Nephron progenitor cell (in vitro differentiated cells): ENCODE results near the gene RAB8A.

Experiments used
- DNase-seq: peaks from one replicate; pipeline ENCODE4 v3.0.0; 2021
- H3K27ac Mint-ChIP-seq: 2 replicates; pipeline ENCODE4 v1.8.0; 2021; ENCODE audit warnings: mild to moderate bottlenecking, moderate library complexity, mixed read lengths
- H3K27me3 Mint-ChIP-seq: 2 replicates; pipeline ENCODE4 v1.8.0; 2021; ENCODE audit warnings: mild to moderate bottlenecking, low read depth, mixed read lengths; ENCODE audit not compliant: poor library complexity
- H3K36me3 Mint-ChIP-seq: 2 replicates; pipeline ENCODE4 v1.8.0; 2021; ENCODE audit warnings: low read depth, mixed read lengths
- H3K4me1 Mint-ChIP-seq: 2 replicates; pipeline ENCODE4 v1.8.0; 2021; ENCODE audit warnings: mixed read lengths
- H3K4me3 Mint-ChIP-seq: 2 replicates; pipeline ENCODE4 v1.8.0; 2021; ENCODE audit warnings: mild to moderate bottlenecking, moderate library complexity, mixed read lengths
- H3K9me3 Mint-ChIP-seq: 2 replicates; pipeline ENCODE4 v1.8.0; 2021; ENCODE audit warnings: mild to moderate bottlenecking, moderate library complexity, mixed read lengths
- CTCF ChIP-seq: fragments of 200-600 bp; sonication (generic); IDR thresholded peaks from 2 replicates; pipeline ENCODE4 v1.5.0; 2021; ENCODE audit warnings: antibody characterized with exemption

Gene RAB8A

GRCh38 chr19:16067205-16067938 lies 44.3 kb upstream of the RAB8A start:
- peaks cover 6% of the 10 kb centered on the region for H3K9me3 Mint-ChIP-seq
- H3K27me3 Mint-ChIP-seq, result peaks cover 7% of the 10 kb centered on the region
- no peak for DNase-seq
- no peak for TF ChIP-seq CTCF
- no peak overlapping the region for H3K4me3 Mint-ChIP-seq
- no peaks in the 10 kb centered on the region for H3K36me3 Mint-ChIP-seq
- no peak overlapping the region for H3K27ac Mint-ChIP-seq
- peaks cover 14% of the 10 kb centered on the region for H3K4me1 Mint-ChIP-seq

DNA sequence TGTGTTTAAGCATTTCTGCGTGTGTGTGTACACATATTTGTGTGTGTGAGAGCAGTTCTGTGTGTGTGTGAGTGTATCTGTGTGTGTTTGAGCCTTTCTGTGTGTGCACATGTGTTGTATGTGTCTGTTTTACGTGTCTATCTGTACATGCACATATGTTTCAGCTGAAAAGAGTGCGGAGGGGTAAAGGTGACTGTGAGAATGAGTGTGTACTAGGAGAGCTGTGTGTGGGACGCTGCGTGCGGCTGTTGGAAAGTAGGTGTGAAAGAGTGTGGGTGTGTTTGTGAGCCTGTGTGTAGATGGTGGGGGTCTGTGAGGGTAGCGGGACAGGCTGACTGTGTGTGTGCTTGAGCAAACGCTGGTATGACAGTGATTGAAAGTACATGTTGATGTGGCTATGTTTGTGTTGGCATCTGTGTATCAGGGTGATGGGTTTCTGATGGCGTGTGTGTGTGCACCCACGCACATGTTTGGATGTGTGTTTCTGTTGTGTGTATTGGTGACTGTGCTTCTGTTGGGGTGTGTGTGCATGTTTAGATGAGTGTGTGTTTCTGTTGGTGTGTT lies 42.9 kb upstream of the RAB8A start:
- DNase-seq, result no peak
- Mint-ChIP-seq H3K36me3 (no peaks in the 10 kb centered on the region), H3K4me1 (peaks cover 23% of the 10 kb centered on the region), H3K27me3 (peaks cover 2% of the 10 kb centered on the region), H3K27ac (no peak overlapping the region), H3K9me3 (no peaks in the 10 kb centered on the region), H3K4me3 (no peak overlapping the region)
- no peak for TF ChIP-seq CTCF

DNA sequence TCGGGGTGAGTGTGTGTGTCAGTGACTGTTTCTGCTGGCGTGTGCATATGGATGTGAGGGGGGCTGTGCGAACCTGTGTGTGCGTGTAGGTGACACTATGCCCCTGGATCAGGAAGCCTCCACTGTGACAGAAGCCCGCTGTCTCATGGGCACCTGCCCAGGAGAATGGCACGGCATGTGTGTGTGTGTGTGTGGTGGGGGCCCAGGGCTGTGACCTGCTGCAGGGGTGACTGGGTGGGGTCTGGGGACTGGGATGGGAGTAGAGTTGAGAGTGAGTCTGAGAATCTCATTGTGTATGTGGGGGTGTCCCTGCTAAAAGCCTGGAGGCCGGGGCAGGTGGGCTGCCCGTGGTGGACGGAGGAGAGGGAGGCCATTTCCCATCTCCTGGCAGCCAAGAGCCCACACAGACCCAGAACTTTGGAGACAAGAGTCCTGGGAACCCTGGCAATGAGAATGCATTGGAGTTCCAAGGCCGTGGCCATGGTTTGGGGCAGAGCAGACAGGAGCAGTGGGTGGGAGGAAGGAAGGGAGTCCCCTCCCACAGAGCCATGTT lies 41.8 kb upstream of the RAB8A start:
- no peak for TF ChIP-seq CTCF
- no peak overlapping the region for H3K4me3 Mint-ChIP-seq
- H3K4me1 Mint-ChIP-seq, result peaks cover 26% of the 10 kb centered on the region
- H3K9me3 Mint-ChIP-seq, result no peaks in the 10 kb centered on the region
- no peak for DNase-seq
- H3K27me3 Mint-ChIP-seq, result no peaks in the 10 kb centered on the region
- H3K36me3 Mint-ChIP-seq, result no peaks in the 10 kb centered on the region
- no peak overlapping the region for H3K27ac Mint-ChIP-seq

GRCh38 chr19:16070366-16070990 lies 41.2 kb upstream of the RAB8A start:
- no peak for DNase-seq

DNA sequence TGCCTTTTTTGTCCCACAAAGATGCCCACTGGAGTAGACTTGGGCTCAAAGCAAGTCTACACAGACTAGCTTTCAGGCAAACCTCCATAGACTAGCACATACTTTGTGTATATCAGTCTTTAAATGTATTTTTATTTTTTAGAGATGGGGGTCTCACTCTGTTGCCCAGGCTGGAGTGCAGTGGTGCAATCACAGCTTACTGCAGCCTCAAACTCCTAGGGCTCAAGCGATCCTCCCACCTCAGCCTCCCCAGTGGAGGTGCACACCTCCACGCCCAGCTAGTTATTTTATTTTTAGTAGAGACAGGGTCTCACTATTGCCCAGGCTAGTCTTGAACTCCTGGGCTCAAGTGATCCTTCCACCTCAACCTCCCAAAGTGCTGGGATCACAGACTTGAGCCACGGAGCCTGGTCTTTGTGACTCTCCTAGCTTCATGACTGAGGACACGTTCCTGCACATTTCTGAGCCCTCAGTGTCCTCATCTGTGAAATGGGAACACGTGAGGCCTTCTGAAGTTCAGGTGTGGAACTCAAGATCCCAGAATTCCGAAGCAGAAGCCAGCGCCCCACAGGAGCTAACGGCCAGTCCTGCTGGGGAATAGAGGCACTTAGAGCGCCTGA lies 40.5 kb upstream of the RAB8A start:
- DNase-seq, result no peak
- no peak overlapping the region for H3K27ac Mint-ChIP-seq
- no peaks in the 10 kb centered on the region for H3K9me3 Mint-ChIP-seq
- no peaks in the 10 kb centered on the region for H3K36me3 Mint-ChIP-seq
- no peak overlapping the region for H3K4me3 Mint-ChIP-seq
- H3K27me3 Mint-ChIP-seq, result no peaks in the 10 kb centered on the region
- TF ChIP-seq CTCF, result no peak
- H3K4me1 Mint-ChIP-seq, result peaks cover 34% of the 10 kb centered on the region

More at GRCh38 chr19:16070366-16070990, 41.2 kb upstream of the RAB8A start:
- Mint-ChIP-seq H3K9me3 (no peaks in the 10 kb centered on the region), H3K36me3 (no peaks in the 10 kb centered on the region), H3K4me3 (no peak overlapping the region), H3K27ac (no peak overlapping the region), H3K27me3 (no peaks in the 10 kb centered on the region), H3K4me1 (peaks cover 32% of the 10 kb centered on the region)
- TF ChIP-seq CTCF, result no peak
